Measurements from ENCODE around the gene TTC9B.
"Not testable (repeated sequence)": the region's sequence is repeated elsewhere in the genome, so short reads cannot be mapped to it uniquely, and the experiment has no call there.

The TTC9B gene

DNA sequence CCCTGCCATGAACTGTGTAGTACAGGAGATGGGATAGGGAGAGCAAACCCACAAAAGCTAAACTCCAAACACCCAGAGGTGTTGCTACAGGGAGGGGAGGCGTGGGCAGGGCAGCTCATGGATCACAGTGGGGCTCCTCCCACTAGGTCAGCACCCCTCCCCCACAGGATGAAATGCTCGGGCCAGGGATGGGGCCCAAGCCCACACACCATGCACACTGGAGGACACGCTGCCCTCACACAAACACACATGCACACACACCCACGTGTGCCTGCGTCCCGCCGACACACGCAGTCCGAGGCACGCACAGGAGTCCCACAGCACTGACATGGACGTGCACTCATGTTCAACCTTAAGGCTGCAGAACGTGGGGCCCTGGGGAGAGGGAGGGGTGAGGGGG, 14.3 kb upstream of the TTC9B start:
- no peak for DNase-seq

DNA sequence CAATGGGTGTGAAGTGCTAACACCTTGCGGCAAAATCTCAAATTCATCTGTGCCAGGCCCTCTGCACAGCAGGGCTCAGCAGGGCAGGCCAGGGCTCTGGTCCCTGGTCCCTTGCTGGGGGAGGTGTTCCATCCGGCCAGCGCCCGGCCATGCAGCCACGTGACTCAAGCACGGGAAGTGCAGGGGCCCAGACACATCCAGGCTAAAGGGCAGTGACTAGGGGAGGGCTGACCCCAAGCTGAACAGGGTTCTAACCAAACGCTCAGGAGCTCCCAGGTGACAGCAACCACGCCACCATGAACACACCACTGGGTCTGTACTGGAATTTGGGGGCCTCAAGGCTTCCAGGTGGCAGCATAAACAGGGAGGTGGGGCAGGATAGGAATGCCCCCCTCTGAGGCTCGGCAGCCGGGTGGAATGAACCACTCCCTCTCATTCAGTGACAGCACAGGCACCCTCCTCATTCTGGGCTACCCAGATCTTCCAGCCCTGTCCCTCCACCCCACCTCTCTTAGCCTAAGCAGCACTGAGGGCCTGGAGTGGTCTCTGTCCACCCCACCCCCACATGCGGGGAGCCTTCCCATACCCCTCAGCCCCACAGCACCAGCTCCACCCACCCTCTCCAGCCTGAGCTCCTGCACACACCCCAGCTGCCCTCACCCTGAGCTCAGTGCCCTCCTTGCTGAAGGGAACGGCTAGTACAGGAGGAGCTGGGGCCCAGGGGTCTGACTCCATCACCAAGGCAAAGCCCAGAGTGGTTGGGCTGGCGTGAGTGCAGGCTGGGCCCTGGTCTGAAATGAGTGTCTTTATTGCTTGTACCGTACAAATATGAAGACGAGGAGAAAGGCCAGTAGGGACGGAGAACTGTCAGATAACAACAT, 13.6 kb upstream of the TTC9B start:
- DNase-seq: no peak

DNA sequence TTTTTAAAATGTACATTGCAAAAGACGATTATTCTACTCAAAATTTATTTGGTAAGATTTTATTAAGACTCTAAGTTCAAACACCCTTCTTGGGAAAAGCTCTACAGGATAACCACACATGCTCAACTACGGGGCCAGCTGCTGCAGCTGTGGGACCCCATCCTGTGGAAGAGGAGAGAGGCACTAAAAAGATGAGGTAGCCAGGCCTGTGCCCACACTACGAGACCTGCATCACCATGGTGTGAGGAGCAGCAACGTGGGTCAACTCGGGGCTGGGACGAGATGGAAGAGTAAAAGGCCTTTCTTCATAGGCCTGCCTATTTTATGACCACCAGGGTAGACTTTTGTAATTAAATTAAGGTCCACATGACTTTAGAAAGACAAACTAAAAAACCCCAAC, 12.9 kb upstream of the TTC9B start:
- no peak for DNase-seq

DNA sequence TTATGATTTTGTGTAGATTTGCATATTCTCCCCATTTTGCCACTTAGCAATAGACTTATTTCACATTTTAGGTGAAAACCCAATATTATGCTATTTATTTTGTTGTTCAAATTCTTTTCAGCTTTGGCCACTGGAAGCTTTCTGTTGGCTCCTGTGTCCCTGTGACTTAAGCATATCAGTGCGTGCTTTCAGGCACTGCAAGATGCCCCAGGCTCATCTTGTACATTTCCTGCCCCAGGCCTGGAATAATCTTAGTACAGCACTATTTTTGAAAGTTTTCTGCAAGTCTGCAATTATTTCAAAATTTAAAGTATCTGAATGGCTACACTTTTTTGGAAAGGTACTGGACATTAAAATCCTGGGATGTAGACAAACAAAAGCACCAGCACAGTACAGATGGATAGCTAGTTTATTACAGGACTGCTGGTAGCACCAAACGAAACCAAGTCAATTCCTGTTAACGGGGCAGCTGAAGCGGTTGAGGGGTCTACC, 11.8 kb upstream of the TTC9B start:
- DNase-seq: no peak

DNA sequence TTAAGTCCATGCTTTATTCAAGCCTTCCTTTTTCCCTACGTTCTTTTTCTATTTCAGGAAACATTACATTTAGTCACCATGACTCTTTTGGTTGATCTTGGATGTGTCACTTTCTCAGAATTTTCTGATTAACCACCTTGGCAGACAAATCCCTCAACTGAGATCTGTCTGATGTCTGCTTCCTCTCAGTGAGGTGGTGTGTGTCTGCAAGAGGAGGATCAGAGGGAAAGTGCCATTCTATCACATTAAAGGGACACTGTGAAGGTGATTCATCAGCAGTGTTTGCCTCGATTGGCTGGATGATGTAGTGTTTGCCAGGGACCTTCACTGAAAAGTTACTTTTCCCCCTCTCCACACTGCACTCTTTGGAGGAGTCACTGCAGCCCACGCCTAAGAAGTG, 11.3 kb upstream of the TTC9B start:
- peak; percentile 72 for DNase-seq

DNA sequence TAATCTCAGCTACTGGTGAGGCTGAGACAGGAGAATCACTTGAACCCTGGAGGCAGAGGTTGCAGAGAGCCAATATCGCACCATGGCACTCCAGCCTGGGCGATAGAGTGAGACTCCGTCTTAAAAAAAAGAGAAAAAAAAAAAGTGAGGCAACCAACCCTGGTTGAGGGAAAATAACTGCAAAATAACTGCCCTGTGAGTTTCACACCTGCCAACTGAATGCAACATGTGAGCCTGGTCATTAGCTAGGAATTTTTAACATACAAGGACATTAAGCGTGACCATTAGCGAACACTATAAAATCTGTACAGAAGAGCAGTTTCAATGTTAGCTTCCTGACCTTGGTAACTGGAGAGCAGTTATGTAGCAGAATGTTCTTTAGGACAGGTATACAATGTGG, 10.7 kb upstream of the TTC9B start:
- no peak for DNase-seq

DNA sequence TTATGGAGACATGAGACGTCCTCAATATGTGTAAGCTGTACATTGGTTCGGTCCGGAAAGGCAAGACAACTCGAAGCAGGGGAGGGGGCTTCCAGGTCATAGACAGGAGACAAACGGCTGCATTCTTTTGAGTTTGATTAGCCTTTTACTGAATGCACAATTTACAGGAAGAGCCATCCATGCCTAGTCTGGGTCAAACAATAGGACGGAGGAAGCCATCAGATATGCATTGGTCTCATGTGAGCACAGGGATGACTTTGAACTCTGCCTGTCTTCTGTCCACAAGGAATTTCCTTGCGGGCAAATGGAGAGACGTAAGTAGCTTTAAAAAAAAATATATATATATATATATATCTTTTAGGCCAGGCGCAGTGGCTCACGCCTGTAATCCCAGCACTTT, 10.2 kb upstream of the TTC9B start:
- DNase-seq: no peak

DNA sequence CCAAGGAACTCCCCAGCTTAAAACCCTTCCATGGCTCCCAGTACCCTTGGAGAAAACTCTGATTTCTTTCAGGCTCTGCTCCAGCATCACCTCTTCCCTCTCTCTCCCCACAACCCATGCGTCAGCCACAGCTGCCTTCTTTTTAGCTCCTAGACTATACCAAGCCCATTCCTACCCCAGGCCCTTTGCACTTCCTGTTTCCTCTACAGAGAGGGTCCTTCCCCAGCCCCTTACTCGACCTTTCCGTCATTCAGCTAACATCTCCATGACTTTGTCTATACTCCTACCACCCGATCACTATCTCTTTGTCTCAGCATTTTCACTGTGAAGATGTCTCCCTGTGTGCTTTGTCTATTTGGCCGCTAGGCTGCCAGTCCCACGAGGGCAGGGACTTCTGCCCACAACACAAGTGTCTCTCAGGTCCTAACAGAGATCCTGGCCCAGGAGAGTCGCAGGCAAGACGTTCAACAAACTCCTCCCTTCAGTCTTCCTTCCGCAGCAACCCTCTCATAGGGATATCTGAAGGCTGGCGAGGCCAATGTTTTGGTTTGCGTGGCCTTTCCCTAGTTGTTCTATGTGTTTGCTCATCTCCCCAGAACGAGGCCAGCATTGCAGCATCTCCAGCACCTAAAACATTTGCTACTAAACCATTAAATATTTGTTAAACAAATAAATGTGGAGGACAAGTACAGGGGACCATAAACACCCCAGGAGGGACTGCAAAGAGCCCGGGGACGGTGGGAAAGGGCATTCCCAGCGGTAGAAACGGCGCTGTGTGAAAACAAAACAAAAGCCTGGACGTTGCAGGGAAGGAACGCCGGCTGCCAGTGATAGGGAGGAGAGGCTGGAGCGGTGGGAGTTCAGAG, 7.5 kb upstream of the TTC9B start:
- peak; percentile 15 for DNase-seq

DNA sequence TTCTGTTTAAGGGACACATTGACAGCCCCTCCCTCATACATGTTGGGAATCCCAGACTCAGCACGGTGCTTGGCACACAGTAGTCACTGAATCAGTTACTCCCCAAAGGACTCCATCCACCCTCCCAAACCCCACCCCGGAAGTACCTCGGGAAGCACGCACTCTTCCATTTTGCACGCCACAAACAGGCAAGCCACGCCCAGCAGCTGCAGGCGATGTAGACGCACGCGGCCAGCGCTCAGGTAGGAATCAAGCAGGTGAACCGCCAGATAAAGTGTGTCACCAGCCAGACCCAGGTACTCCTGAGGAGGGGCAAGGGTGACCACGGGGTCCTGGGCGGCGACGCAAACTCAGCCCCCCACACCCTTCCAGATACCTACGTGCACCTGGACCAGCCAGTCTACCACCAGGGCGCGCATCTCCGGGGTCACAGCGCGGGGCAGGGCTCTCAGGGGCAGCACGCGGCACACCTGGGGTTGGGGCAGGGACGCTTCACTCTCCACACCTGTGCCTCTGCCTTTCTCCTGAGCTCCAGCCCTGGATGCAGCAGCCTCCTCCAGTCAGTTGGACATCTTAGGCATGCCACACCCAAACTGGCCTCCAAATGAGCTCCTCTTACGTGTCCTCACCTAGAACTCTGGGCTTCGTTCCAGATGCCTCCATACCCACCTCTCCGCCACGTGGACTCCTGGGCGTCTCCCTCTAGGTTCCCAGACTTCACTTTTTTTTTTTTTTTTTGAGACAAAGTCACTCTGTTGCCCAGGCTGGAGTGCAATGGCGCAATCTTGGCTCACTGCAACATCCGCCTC, 6.4 kb upstream of the TTC9B start:
- DNase-seq: no peak

DNA sequence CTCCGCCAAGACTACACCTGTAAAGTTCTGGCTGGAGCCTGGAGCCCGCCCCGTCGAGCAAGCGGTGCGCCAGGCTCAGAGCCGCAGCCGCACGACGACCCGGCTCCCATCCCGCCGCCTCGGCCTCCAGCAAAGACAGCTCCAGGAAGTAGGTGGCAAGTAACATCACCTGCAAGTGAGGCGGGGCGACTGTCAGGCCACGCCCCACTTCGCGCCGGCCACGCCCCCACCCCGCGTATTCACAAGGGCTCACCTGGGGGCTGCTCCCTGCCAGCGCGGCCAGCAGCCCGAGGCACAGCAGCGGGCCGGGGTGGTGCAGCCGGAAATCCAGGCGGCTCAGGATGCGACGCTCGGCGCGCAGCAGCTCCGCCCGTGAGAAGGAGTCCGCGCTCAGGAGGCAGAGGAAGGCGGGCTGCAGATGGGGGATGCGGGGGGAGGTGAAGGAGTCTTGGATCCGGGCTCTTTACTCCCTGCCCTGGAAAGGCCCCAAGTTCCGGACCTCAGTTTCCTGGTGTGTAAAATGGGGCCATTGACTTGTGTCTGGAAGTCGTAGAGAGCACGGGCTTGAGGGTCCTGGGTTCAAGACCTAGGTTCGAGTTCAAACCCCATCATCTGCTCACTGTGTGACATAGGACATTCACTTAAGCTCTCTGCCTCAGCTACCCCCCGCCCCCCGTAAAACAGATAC, 5.1 kb upstream of the TTC9B start:
- DNase-seq: no peak

DNA sequence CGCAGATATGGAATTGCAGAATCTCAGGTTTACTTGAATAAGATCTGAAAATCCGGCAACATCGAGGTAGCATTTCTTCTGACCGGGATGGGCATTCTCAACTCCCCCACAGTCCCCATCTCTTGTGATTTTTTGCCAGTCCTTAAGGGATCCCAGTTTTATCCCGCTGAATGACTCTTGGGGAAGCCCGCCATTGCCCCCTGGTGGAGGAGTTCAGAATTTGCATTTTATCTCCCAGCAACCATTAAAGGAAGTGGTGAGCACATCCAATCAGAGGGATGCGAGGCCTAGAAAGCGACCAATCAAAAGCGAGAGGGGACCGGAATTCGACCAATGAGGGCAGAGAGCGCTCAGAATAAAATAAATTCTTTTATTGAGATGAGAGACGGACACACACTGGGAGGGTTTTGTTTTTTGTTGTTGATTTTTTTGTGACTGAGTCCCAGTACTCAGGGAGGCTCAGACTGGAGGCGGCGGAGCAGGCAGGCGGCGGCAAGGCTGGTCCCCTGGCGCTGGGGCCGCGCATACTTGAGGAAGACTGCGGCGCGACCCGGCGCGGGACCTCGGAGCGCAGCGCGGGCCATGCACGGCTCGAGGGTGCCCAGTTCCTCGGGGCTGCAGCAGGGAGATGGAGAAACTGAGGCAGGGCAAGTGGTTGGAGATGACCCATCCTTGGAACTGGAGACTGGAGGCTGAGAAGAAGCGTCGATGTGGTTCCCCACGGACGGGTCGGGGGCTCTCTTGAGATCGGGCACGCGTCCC, 3.9 kb upstream of the TTC9B start:
- DNase-seq: peak; percentile 89

DNA sequence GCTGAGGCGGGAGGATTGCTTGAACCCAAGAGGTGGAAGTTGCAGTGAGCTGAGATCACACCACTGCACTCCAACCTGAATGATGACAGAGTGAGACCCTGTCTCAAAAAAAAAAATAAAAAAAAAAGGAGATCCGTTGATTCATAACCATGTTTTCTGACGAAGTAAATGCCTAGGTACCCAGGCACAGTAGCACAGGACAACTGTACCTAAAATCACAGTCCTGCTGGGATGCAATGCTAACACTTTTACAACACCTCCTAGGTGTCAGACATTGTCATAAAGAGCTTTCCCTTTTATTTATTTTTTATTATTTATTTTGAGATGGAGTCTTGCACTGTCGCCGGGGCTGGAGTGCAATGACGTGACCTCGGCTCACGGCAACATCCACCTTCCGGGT, 2.5 kb upstream of the TTC9B start:
- DNase-seq: no peak

DNA sequence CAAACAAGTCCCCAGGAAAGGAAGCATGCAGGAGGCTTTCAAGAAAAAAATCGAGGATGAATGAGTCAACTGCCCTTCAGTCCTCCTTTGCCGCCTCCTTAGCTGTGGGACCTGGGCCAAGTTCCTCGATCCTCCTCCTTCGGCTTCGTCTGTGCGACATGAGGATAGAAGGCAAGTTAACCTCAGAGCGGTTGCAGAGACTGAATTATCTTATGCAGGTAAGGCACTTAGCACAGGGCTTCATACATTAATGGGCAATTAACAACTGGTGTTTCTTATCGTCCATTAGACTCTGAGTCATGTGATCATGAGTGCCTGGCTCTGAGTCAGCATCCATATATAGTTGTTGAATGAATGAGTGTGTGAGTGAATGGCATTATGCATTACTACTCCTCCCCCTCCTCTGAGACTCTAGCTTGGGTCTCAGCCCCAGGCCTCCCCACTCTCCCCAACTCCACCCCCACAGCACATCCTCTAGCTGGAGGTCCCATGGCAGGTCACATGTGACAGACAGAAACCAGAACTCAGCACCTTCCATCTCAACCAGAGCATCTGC, 1.6 kb upstream of the TTC9B start:
- peak; percentile 76 for DNase-seq

DNA sequence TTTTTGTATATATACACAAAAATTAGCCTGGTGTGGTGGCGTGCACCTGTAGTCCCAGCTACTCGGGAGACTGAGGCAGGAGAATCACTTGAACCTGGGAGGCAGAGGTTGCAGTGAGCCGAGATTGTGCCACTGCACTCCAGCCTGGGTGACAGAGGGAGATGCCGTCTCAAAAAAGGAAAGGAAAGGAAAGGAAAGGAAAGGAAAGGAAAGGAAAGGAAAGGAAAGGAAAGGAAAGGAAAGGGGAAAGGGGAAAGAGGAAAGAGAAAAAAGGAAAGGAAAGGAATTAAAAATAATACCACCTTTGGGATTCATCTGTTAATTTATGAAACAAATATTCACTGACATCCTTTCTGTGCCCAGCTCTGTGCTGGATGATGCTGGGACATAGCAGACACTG, 845 bp upstream of the TTC9B start:
- not testable (repeated sequence) for DNase-seq

DNA sequence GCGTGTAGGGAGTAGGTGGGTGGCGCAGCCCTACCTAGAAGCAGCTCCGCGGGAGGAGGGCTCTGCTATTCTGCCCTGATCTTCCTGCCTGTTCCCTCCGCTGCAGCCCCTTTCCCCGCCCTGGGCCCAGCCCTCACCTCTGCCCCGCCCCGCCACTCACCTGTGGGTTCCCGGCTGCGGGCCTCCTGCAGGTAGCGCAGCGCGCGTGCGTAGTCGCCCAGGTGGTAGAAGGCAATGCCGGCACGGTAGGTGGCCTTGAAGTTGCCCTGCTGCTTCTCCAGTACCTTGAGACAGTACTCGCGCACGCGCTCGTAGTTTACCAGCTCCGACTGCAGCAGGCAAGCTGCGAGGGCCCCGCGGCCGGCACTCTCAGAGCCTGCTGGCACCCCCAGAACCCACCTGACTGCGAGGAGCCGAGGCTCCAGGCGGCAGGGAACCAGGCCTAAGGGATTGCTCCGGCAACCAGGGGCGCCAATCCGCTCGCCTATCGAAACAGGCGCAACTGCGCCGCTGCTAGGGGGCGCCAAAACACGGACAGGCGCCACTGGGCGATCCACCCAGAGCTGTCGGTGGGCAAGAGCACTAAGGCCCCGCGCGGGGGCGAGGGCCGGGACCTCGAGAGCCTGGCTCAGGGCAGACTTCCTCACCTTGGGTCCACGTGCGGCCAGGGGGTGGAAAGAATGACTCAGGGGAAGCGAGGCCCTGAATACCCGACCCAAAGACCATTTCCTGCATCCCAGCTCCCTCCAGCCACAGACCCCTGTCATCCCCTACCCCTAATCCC, 965 bp downstream of the TTC9B start:
- no peak for DNase-seq

DNA sequence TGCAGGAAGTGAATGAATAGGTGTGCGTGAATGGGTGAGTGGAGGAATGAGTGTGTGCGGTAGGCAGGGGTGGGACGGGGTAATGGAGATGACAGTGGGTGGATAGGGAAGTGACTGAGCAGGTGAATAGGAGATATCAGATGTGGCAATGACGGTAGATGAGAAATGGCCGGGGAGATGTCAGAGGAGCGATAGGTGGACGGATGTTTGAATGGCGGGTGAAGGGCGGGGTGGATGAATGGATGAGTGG, 1.5 kb downstream of the TTC9B start:
- no peak for DNase-seq

DNA sequence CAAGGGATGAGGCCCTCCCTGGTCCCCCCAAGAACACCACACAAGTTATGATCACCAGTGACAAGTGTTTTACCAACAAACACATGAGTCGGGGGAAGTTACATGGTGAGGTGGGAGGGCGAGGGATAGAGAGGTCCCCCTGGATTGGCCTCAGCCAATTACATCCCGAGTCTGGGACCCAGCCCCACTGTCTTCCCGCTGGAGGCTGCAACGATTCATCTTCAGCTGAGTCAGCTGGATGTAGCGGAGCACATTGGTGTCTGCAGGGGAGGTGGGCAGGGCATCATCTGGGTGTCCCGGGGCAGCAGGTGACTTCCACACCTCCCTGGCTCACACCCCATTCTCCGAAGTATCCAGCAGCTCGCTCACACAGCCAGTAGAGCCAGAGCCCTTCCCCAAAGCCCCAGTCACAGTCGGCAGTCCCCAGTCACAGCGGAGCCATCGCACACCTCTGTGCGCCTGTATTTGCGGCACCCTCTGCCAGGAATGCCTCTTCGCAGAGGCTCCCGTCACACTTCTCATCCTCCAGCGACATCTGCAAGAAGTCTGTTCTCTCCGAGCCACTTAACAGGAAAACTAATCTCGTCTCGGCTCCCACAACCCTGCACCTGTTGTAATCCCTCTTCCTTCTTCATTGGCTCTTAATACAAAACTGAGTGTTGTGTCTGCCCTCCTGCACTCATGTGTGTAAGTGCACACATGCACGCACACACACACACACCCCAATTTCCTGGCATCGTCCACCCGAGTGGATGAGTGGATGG, 2.0 kb downstream of the TTC9B start:
- DNase-seq: no peak

DNA sequence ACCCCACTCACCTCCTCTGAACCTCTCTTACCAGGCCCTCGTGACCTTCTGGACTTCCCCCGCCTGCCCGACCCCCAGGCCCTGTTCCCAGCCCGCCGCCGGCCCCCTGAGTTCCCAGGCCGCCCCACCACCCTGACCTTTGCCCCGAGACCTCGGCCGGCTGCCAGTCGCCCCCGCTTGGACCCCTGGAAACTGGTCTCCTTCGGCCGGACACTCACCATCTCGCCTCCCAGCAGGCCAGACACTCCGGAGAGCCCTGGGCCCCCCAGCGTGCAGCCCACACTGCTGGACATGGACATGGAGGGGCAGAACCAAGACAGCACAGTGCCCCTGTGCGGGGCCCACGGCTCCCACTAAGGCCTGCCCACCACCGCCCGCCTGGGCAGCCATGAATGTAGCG, 3.2 kb downstream of the TTC9B start:
- no peak for DNase-seq

DNA sequence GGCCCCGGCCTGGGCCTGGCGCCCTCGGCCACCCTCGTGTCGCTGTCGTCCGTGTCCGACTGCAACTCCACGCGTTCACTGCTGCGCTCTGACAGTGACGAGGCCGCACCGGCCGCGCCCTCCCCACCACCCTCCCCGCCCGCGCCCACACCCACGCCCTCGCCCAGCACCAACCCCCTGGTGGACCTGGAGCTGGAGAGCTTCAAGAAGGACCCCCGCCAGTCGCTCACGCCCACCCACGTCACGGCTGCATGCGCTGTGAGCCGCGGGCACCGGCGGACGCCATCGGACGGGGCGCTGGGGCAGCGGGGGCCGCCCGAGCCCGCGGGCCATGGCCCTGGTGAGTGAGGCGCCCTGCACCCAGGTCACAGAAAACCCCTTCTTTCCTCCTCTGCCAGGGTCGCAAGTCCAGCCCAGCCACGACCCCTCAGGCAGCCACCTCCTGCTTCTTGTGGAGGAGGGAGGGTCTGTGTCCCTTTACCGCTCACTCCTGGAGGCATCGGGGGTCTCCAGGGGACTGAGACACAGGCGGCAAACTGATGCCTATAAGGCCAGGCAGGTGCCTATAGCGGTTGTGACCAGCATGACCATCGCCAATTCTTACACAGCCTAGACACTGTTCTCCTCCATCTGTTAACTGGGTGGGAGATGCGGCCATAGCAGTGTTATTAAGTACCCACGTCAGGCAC, 4.2 kb downstream of the TTC9B start:
- DNase-seq: no peak

Data from fibroblast of skin of right biceps (primary cell).